Kidney tubule cell (primary cell): Measurements from ENCODE around the gene HPN.
"Not testable (repeated sequence)": the region's sequence is repeated elsewhere in the genome, so short reads cannot be mapped to it uniquely, and the experiment has no call there.

Experiments
- DNase-seq: peaks from one replicate; pipeline ENCODE4 v3.0.0-alpha.2; 2018; ENCODE audit warnings: low spot score

The HPN gene

GRCh38 chr19:35009424-35010415, 31.8 kb upstream of the HPN start:
- no peak for DNase-seq

- no peak for DNase-seq
Observed at GRCh38 chr19:35011091-35011689, 30.3 kb upstream of the HPN start.

GRCh38 chr19:35011737-35012682, 29.5 kb upstream of the HPN start:
- no peak for DNase-seq

GRCh38 chr19:35013041-35013819, 28.3 kb upstream of the HPN start:
- DNase-seq = peak; percentile 58

- DNase-seq = no peak
Observed at GRCh38 chr19:35013820-35014754, 27.4 kb upstream of the HPN start.

GRCh38 chr19:35014774-35015173, 26.7 kb upstream of the HPN start:
- not testable (repeated sequence) for DNase-seq

- DNase-seq = no peak
Observed at GRCh38 chr19:35015270-35015953, 26.1 kb upstream of the HPN start.

- DNase-seq = no peak
Observed at GRCh38 chr19:35015954-35016351, 25.6 kb upstream of the HPN start.

GRCh38 chr19:35017507-35017906, 24.0 kb upstream of the HPN start:
- no peak for DNase-seq

GRCh38 chr19:35018379-35018778, 23.1 kb upstream of the HPN start:
- no peak for DNase-seq

- DNase-seq = no peak
Observed at GRCh38 chr19:35019144-35019543, 22.4 kb upstream of the HPN start.

- no peak for DNase-seq
Observed at GRCh38 chr19:35021016-35021415, 20.5 kb upstream of the HPN start.

- no peak for DNase-seq
Observed at GRCh38 chr19:35021596-35021995, 19.9 kb upstream of the HPN start.

GRCh38 chr19:35022460-35022859, 19.1 kb upstream of the HPN start:
- no peak for DNase-seq

- no peak for DNase-seq
Observed at GRCh38 chr19:35023428-35023827, 18.1 kb upstream of the HPN start.

- DNase-seq = no peak
Observed at GRCh38 chr19:35024095-35024494, 17.4 kb upstream of the HPN start.

- DNase-seq = no peak
Observed at GRCh38 chr19:35025969-35026368, 15.6 kb upstream of the HPN start.

- no peak for DNase-seq
Observed at GRCh38 chr19:35026418-35026817, 15.1 kb upstream of the HPN start.

- DNase-seq = no peak
Observed at GRCh38 chr19:35027009-35027408, 14.5 kb upstream of the HPN start.
